CD1c-positive myeloid dendritic cell (primary cell): Measurements from ENCODE around the gene TOR1A.

ENCODE experiments used
- DNase-seq: peaks from one replicate; pipeline ENCODE4 v3.0.0-alpha.2; 2016; ENCODE audit errors: extremely low spot score

The TOR1A gene

DNA sequence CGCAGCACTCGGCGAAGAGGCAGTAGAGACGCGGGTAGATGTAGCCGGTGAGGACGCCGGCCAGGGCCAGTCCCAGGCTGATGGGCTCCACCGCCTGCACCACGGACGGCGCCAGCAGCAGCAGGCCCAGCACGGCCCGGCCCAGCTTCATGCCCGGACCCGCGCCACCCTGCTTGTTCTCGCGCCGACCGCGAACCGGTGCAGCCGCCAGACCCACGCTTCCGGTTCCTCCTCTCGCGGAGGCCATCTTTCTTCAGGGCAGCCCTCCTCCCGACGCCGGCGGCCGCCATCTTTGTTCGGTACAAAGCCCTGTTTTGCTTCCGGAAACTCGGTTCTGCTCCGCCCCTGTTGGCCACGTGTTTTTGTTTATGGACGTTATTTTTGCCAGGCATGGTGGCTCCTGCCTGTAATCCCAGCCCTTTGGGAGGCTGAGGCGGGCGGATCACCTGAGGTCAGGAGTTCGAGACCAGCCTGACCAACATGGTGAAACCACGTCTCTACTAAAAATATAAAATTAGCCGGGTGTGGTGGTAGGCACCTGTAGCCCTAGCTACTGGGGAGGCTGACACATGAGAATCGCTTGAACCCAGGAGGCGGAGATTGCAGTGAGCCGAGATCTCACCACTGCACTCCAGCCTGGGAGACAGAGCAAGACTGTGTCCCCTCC lies at the start of gene TOR1A:
TOR1A (minus strand) TSS at position 202 of the 667 bp plus-strand sequence; CDS start at position 151, 51 bp downstream.
- DNase-seq = peak; percentile 95

- DNase-seq = no peak
Observed at GRCh38 chr9:129871046-129871445, 47.1 kb upstream of the TOR1A start.

- DNase-seq = no peak
Observed at GRCh38 chr9:129869585-129870501, 45.9 kb upstream of the TOR1A start.

GRCh38 chr9:129868872-129869486 lies 45.0 kb upstream of the TOR1A start:
- DNase-seq = peak; percentile 49

DNA sequence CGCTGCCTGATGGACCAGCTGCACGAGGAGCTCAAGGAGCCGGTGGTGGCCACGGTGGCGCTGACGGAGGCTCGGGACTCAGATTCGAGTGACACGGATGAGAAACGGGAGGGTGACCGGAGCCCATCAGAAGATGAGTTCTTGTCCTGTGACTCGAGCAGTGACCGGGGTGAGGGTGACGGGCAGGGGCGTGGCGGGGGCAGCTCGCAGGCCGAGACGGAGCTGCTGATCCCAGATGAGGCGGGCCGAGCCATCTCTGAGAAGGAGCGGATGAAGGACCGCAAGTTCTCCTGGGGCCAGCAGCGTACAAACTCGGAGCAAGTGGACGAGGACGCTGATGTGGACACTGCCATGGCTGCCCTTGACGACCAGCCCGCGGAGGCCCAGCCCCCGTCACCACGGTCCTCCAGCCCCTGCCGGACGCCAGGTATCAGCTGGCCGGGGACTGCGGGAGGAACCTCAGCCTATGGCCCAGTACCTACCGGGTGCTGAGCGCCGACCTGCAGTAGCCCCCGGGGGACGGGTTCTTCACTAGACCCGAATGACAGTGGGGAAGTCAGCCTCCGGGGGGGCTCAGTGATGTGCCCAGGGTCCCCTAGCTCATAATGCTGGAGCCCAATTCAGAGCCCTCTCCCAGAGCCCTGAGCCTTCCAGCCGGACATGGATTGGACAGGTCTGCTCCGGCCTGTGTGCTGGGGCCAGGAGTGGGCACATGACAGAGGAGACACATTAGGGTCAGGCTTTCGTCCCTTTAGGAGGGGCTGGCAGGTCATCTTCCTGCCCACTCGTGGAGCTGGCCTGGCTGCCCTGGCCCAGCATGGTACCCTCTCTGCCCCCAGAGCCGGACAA lies 44.3 kb upstream of the TOR1A start:
- DNase-seq = no peak

- no peak for DNase-seq
Observed at GRCh38 chr9:129867136-129868022, 43.4 kb upstream of the TOR1A start.

DNA sequence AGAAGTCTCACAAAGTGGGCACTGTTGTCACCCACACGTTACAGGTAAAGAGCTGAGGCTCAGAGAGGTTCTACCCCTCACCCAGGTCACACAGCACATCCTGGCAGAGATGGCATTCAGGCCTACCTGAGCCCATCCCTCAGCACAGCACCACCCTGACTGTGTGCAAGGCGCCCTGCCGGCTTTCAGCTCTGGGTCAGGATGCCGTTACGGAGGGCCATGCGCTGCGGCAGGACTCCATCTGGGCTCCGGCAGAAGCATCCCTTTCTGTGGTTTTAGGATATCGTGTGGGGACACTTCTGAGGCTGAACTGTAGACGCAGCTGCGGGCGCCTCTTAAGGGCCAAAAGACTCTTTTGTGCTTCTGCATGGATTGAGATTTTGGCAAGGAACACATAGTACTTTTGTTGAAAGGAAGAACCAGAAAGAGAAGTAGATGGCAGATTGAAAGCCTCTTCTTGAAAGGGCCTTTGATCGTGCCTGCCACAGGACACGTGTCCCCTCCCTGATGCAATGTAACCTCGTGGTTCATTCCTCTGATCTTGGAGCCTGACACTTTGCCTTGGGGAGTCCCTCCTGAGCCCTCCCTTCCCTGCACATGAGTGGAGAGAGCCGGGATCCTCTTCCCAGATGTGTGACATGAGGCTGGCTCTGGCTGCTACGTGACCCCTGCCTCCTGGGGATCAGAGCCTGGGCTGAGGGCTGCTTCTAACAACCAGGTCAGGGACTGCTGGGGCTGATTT lies 42.6 kb upstream of the TOR1A start:
- DNase-seq = peak; percentile 33

GRCh38 chr9:129865668-129866320 lies 41.9 kb upstream of the TOR1A start:
- no peak for DNase-seq

GRCh38 chr9:129864991-129865647 lies 41.2 kb upstream of the TOR1A start:
- no peak for DNase-seq

GRCh38 chr9:129863059-129863690 lies 39.2 kb upstream of the TOR1A start:
- DNase-seq = no peak

- DNase-seq = no peak
Observed at GRCh38 chr9:129861447-129861827, 37.5 kb upstream of the TOR1A start.

DNA sequence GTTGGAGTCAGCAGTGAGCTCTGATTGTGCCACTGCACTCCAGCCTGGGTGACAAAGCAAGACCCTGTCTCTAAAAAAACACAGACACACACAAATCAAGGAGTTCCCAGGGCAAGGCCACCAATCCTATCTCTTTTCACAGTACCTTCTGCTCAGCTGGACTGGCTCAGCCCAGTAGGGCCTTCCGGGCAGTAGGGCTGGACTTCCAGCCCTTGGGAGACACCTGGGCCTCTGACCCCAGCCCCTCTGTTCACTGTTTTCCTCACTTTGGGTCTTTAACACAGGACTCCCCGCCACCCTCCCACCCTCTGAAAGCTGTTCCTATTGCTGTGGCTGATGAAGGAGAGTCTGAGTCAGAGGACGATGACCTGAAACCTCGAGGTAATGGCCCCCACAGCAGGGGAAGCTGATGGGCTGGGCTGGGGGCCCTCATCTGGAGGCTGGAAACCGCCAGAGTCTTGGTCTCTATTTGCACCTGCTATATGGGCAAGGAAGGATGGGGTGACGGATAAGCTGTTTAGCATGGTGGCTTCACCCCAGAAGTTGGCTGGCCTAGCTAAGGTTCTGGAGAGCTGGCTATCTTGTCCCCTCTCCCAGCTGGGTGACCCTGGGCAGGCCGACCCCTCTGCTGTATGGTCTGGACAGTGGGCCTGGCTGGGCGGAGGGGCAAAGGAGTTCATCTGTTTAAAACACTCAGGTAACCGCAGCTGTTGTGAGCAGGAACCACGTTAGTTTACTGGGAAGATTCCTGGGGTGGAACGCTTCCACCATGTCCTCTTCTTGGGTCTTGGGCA lies 36.9 kb upstream of the TOR1A start:
- no peak for DNase-seq

GRCh38 chr9:129858167-129858962 lies 34.4 kb upstream of the TOR1A start:
- no peak for DNase-seq

- DNase-seq = no peak
Observed at GRCh38 chr9:129857207-129857606, 33.3 kb upstream of the TOR1A start.

DNA sequence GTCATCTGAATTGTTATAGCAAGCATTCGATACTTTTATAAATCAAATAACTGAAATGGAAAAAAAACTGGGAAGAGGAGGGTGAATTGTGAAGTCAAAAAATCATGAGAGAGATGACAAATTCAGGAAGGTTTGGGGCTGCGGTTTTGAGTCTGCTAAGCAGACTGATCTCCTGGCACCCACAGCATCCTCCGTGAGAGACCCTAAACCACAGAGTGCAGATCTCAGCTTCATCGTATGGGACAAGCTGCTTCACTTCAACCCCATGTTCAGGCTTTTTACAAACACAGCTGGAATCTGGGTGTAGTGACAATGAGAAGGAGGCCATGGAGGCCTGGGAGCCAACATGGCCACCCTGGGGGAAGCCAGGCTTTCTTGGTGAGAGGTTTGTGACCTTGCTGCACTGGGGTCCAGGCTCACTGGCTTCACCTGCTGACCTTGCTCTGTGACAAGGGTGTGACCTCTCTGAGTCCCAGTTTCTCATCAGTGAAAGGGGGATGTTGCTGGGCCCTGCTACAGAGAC lies 30.7 kb upstream of the TOR1A start:
- no peak for DNase-seq

GRCh38 chr9:129853614-129854013 lies 29.7 kb upstream of the TOR1A start:
- no peak for DNase-seq
